Kasumi-1 (cell line): Measurements from ENCODE around the gene CCDC187.

Experiments
- DNase-seq, 2 experiments: peaks; one replicate each; lab custom pipeline; 2025; lab: John Stamatoyannopoulos, UW

Gene CCDC187

GRCh38 chr9:136252846-136253245 lies 51.0 kb downstream of the CCDC187 start:
- DNase-seq = no peak

GRCh38 chr9:136252281-136252680 lies 51.6 kb downstream of the CCDC187 start:
- DNase-seq = no peak

GRCh38 chr9:136251264-136252115 lies 52.4 kb downstream of the CCDC187 start:
- no peak for DNase-seq

GRCh38 chr9:136250676-136251075 lies 53.2 kb downstream of the CCDC187 start:
- no peak for DNase-seq

- DNase-seq = no peak
These were observed 53.9 kb downstream of the CCDC187 start for GRCh38 chr9:136249877-136250559.

- DNase-seq = no peak
These were observed 54.7 kb downstream of the CCDC187 start for GRCh38 chr9:136248951-136249876.

GRCh38 chr9:136247947-136248637 lies 55.8 kb downstream of the CCDC187 start:
- DNase-seq = no peak

GRCh38 chr9:136247551-136247916 lies 56.4 kb downstream of the CCDC187 start:
- no peak for DNase-seq

GRCh38 chr9:136246849-136247550 lies 56.9 kb downstream of the CCDC187 start:
- no peak for DNase-seq

GRCh38 chr9:136245219-136246150 lies 58.4 kb downstream of the CCDC187 start, which contains the start of gene QSOX2:
Gene QSOX2 (minus strand): TSS chr9:136245812. CDS start chr9:136245803, 9 bp downstream.
- peak; percentile 52 to 71 for DNase-seq

GRCh38 chr9:136244969-136245218 lies 59.0 kb downstream of the CCDC187 start:
- DNase-seq = no peak

GRCh38 chr9:136244122-136244968 lies 59.5 kb downstream of the CCDC187 start:
- DNase-seq = no peak

- no peak for DNase-seq
These were observed 60.3 kb downstream of the CCDC187 start for GRCh38 chr9:136243631-136244030.

- peak in 1 of 2 experiments; percentile 11 for DNase-seq
These were observed 60.9 kb downstream of the CCDC187 start for GRCh38 chr9:136242918-136243525.

GRCh38 chr9:136242248-136242647 lies 61.6 kb downstream of the CCDC187 start:
- no peak for DNase-seq

GRCh38 chr9:136241542-136241941 lies 62.4 kb downstream of the CCDC187 start:
- no peak for DNase-seq

GRCh38 chr9:136240941-136241340 lies 63.0 kb downstream of the CCDC187 start:
- DNase-seq = no peak

- DNase-seq = no peak
These were observed 63.9 kb downstream of the CCDC187 start for GRCh38 chr9:136239983-136240330.
